GM23338 (cell line): ENCODE data around the gene SCTR. TPM values are rescaled to one million over a fixed set of nuclear protein-coding genes. Genes with fewer than 3 reads are reported as not detected.

Source experiments
- ATAC-seq: fragments of 200-7000 bp; cut with Tn5 transposase; 3 replicates; pipeline ENCODE4 v1.9.1; 2020
- DNase-seq: peaks from one replicate; pipeline ENCODE4 v3.0.0-alpha.2; 2015; ENCODE audit warnings: low spot score
- H2AFZ ChIP-seq: fragments of 200-600 bp; sonication (generic); 2 replicates; pipeline ENCODE4 v1.8.0; 2016; ENCODE audit warnings: antibody characterized with exemption, mild to moderate bottlenecking, moderate library complexity
- H3F3A ChIP-seq: fragments of 200-600 bp; sonication (generic); replicated peaks from 2 replicates; pipeline ENCODE4 v1.8.0; 2017; ENCODE audit warnings: antibody characterized with exemption, mixed run types, low read depth
- H3K27ac ChIP-seq: fragments of 200-600 bp; sonication (generic); 2 replicates; pipeline ENCODE4 v1.6.1; 2016; ENCODE audit warnings: low read depth
- H3K27me3 ChIP-seq: fragments of 200-600 bp; sonication (generic); 2 replicates; pipeline ENCODE4 v1.8.0; 2016; ENCODE audit warnings: mild to moderate bottlenecking, mixed run types, moderate library complexity; ENCODE audit not compliant: insufficient read depth
- H3K36me3 ChIP-seq: fragments of 200-600 bp; sonication (generic); 2 replicates; pipeline ENCODE4 v1.8.0; 2016; ENCODE audit warnings: mild to moderate bottlenecking; ENCODE audit not compliant: insufficient read depth
- H3K4me1 ChIP-seq: fragments of 200-600 bp; sonication (generic); 2 replicates; pipeline ENCODE4 v1.8.0; 2016; ENCODE audit warnings: mild to moderate bottlenecking, moderate library complexity; ENCODE audit not compliant: insufficient read depth
- H3K4me2 ChIP-seq: fragments of 200-600 bp; sonication (generic); 2 replicates; pipeline ENCODE4 v1.7.1; 2017; ENCODE audit warnings: mixed run types
- H3K4me3 ChIP-seq: fragments of 200-600 bp; sonication (generic); 2 replicates; pipeline ENCODE4 v1.6.1; 2016; ENCODE audit warnings: mixed run types
- H3K79me2 ChIP-seq: fragments of 200-600 bp; sonication (generic); replicated peaks from 2 replicates; pipeline ENCODE4 v1.8.0; 2017; ENCODE audit warnings: mild to moderate bottlenecking; ENCODE audit not compliant: insufficient read depth
- H3K9me2 ChIP-seq: fragments of 200-600 bp; sonication (generic); 2 replicates; pipeline ENCODE4 v1.8.0; 2017; ENCODE audit not compliant: insufficient read depth
- H4K20me1 ChIP-seq: fragments of 200-600 bp; sonication (generic); replicated peaks from 2 replicates; pipeline ENCODE4 v1.8.0; 2017; ENCODE audit warnings: mild to moderate bottlenecking; ENCODE audit not compliant: insufficient read depth
- H3K27ac Mint-ChIP-seq: 2 replicates; pipeline ENCODE4 v1.8.0; 2020; ENCODE audit warnings: inconsistent platforms, mild to moderate bottlenecking, moderate library complexity, mixed read lengths
- H3K27me3 Mint-ChIP-seq: 3 replicates; pipeline ENCODE4 v1.8.0; 2022; ENCODE audit warnings: low read depth, mild to moderate bottlenecking, moderate library complexity, mixed read lengths, inconsistent platforms; ENCODE audit not compliant: insufficient read depth, poor library complexity
- H3K36me3 Mint-ChIP-seq: 3 replicates; pipeline ENCODE4 v1.8.0; 2021; ENCODE audit warnings: low read depth, mild to moderate bottlenecking, inconsistent platforms, moderate library complexity, mixed read lengths
- H3K4me1 Mint-ChIP-seq: 3 replicates; pipeline ENCODE4 v1.8.0; 2020; ENCODE audit warnings: mild to moderate bottlenecking, inconsistent platforms, mixed read lengths
- H3K4me3 Mint-ChIP-seq: 3 replicates; pipeline ENCODE4 v1.8.0; 2021; ENCODE audit warnings: moderate library complexity, mild to moderate bottlenecking, inconsistent platforms, mixed read lengths
- H3K9me3 Mint-ChIP-seq: 3 replicates; pipeline ENCODE4 v1.8.0; 2020; ENCODE audit warnings: moderate library complexity, mild to moderate bottlenecking, inconsistent platforms, mixed read lengths
- CREB1 ChIP-seq: fragments of 250-450 bp; sonication (Bioruptor Pico); IDR thresholded peaks from 2 replicates; pipeline ENCODE4 v1.5.0; 2020; ENCODE audit warnings: low read depth, mild to moderate bottlenecking, moderate library complexity
- EZH2 ChIP-seq: fragments of 200-600 bp; sonication (generic); IDR thresholded peaks from one replicate; pipeline ENCODE4 v1.8.0; 2017; ENCODE audit warnings: antibody characterized with exemption, mild to moderate bottlenecking, low read depth; ENCODE audit not compliant: unreplicated experiment
- EZH2phosphoT487 ChIP-seq: fragments of 200-600 bp; sonication (generic); IDR thresholded peaks from one replicate; pipeline ENCODE4 v1.8.1; 2018; ENCODE audit warnings: antibody characterized with exemption; ENCODE audit not compliant: unreplicated experiment
- JUNB ChIP-seq: IDR thresholded peaks from one replicate; pipeline ENCODE4 v1.6.1; 2016; ENCODE audit warnings: antibody characterized with exemption; ENCODE audit not compliant: unreplicated experiment
- NANOG ChIP-seq: IDR thresholded peaks from 2 replicates; pipeline ENCODE4 v1.6.1; 2016; ENCODE audit warnings: antibody characterized with exemption, borderline replicate concordance
- POLR2AphosphoS5 ChIP-seq: IDR thresholded peaks from 2 replicates; pipeline ENCODE4 v1.6.1; 2016; ENCODE audit warnings: antibody characterized with exemption, low read depth
- STAT1 ChIP-seq: IDR thresholded peaks from one replicate; pipeline ENCODE4 v1.6.1; 2016; ENCODE audit warnings: antibody characterized with exemption; ENCODE audit not compliant: unreplicated experiment
- ZNF114 ChIP-seq: fragments of 250-450 bp; sonication (Bioruptor Pico); IDR thresholded peaks from 2 replicates; pipeline ENCODE4 v1.5.0; 2020; ENCODE audit warnings: mild to moderate bottlenecking, moderate library complexity
- ZNF331 ChIP-seq: fragments of 250-450 bp; sonication (Bioruptor Pico); IDR thresholded peaks from 2 replicates; pipeline ENCODE4 v1.5.0; 2020; ENCODE audit warnings: low read depth, mild to moderate bottlenecking, moderate library complexity
- polyA plus RNA-seq: library from polyadenylated mRNA; unstranded; fragments of >200 nt; fragmentation: Nextera tagmentation; extraction: Ambion mirVana; gene quantifications from 2 replicates; pipeline ENCODE4 v1.2.1, GENCODE V29; 2016
- total RNA-seq: library from RNA; depleted of rRNA; stranded (reverse); fragments of >200 nt; shearing (Covaris generic); gene quantifications from 2 replicates; pipeline ENCODE4 v1.2.3, GENCODE V29; 2014
- TF ChIP-seq, protein P1 (sequence below): IDR thresholded peaks from one replicate; pipeline ENCODE4 v1.6.1; 2018; ENCODE audit warnings: antibody characterized with exemption; ENCODE audit not compliant: unreplicated experiment
- TF ChIP-seq, protein P2 (sequence below): IDR thresholded peaks from 2 replicates; pipeline ENCODE4 v1.6.1; 2016; ENCODE audit warnings: antibody characterized with exemption
- TF ChIP-seq, protein P3 (sequence below): fragments of 250-450 bp; sonication (Bioruptor Pico); IDR thresholded peaks from 2 replicates; pipeline ENCODE4 v1.5.0; 2020; ENCODE audit warnings: mild to moderate bottlenecking, moderate library complexity

The SCTR gene
- total and polyA plus RNA-seq, 2 experiments from 2014 or later = not detected

DNA sequence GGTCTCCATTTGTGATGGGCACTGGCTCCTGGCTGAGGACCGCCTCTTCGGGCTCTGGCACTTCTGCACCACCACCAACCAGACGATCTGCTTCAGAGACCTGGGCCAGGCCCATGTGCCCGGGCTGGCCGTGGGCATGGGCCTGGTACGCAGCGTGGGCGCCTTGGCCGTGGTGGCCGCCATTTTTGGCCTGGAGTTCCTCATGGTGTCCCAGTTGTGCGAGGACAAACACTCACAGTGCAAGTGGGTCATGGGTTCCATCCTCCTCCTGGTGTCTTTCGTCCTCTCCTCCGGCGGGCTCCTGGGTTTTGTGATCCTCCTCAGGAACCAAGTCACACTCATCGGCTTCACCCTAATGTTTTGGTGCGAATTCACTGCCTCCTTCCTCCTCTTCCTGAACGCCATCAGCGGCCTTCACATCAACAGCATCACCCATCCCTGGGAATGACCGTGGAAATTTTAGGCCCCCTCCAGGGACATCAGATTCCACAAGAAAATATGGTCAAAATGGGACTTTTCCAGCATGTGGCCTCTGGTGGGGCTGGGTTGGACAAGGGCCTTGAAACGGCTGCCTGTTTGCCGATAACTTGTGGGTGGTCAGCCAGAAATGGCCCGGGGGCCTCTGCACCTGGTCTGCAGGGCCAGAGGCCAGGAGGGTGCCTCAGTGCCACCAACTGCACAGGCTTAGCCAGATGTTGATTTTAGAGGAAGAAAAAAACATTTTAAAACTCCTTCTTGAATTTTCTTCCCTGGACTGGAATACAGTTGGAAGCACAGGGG lies 87.1 kb downstream of the SCTR start:
- Mint-ChIP-seq H3K27ac (no peak overlapping the region), H3K9me3 (no peaks in the 10 kb centered on the region), H3K4me3 (no peak overlapping the region), H3K36me3 (peaks cover 19% of the 10 kb centered on the region; the same call in 2 of the 3 replicates), H3K27me3 (peaks cover 24% of the 10 kb centered on the region), H3K4me1 (peaks cover 38% of the 10 kb centered on the region)
- no peaks in the 10 kb centered on the region for H3F3A ChIP-seq
- H3K36me3 ChIP-seq = no peaks in the 10 kb centered on the region
- H3K4me1 ChIP-seq = peaks cover 29% of the 10 kb centered on the region
- H3K4me2 ChIP-seq = no peak overlapping the region
- no peak overlapping the region for H3K27ac ChIP-seq
- H3K79me2 ChIP-seq = peaks cover 39% of the 10 kb centered on the region
- H3K9me2 ChIP-seq = no peaks in the 10 kb centered on the region
- H3K4me3 ChIP-seq = no peak overlapping the region
- no peaks in the 10 kb centered on the region for H4K20me1 ChIP-seq
- no peak for DNase-seq
- TF ChIP-seq ZNF114 (CRISPR knock-in tag) (no peak), ZNF331 (CRISPR knock-in tag) (no peak), EZH2phosphoT487 (no peak), EZH2 (no peak), POLR2AphosphoS5 (no peak), NANOG (no peak), STAT1 (no peak), CREB1 (CRISPR knock-in tag) (no peak), JUNB (no peak)
- TF ChIP-seq, protein P1, sequence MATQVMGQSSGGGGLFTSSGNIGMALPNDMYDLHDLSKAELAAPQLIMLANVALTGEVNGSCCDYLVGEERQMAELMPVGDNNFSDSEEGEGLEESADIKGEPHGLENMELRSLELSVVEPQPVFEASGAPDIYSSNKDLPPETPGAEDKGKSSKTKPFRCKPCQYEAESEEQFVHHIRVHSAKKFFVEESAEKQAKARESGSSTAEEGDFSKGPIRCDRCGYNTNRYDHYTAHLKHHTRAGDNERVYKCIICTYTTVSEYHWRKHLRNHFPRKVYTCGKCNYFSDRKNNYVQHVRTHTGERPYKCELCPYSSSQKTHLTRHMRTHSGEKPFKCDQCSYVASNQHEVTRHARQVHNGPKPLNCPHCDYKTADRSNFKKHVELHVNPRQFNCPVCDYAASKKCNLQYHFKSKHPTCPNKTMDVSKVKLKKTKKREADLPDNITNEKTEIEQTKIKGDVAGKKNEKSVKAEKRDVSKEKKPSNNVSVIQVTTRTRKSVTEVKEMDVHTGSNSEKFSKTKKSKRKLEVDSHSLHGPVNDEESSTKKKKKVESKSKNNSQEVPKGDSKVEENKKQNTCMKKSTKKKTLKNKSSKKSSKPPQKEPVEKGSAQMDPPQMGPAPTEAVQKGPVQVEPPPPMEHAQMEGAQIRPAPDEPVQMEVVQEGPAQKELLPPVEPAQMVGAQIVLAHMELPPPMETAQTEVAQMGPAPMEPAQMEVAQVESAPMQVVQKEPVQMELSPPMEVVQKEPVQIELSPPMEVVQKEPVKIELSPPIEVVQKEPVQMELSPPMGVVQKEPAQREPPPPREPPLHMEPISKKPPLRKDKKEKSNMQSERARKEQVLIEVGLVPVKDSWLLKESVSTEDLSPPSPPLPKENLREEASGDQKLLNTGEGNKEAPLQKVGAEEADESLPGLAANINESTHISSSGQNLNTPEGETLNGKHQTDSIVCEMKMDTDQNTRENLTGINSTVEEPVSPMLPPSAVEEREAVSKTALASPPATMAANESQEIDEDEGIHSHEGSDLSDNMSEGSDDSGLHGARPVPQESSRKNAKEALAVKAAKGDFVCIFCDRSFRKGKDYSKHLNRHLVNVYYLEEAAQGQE = no peak
- TF ChIP-seq, protein P2, sequence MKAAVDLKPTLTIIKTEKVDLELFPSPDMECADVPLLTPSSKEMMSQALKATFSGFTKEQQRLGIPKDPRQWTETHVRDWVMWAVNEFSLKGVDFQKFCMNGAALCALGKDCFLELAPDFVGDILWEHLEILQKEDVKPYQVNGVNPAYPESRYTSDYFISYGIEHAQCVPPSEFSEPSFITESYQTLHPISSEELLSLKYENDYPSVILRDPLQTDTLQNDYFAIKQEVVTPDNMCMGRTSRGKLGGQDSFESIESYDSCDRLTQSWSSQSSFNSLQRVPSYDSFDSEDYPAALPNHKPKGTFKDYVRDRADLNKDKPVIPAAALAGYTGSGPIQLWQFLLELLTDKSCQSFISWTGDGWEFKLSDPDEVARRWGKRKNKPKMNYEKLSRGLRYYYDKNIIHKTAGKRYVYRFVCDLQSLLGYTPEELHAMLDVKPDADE = no peak
- TF ChIP-seq, protein P3, sequence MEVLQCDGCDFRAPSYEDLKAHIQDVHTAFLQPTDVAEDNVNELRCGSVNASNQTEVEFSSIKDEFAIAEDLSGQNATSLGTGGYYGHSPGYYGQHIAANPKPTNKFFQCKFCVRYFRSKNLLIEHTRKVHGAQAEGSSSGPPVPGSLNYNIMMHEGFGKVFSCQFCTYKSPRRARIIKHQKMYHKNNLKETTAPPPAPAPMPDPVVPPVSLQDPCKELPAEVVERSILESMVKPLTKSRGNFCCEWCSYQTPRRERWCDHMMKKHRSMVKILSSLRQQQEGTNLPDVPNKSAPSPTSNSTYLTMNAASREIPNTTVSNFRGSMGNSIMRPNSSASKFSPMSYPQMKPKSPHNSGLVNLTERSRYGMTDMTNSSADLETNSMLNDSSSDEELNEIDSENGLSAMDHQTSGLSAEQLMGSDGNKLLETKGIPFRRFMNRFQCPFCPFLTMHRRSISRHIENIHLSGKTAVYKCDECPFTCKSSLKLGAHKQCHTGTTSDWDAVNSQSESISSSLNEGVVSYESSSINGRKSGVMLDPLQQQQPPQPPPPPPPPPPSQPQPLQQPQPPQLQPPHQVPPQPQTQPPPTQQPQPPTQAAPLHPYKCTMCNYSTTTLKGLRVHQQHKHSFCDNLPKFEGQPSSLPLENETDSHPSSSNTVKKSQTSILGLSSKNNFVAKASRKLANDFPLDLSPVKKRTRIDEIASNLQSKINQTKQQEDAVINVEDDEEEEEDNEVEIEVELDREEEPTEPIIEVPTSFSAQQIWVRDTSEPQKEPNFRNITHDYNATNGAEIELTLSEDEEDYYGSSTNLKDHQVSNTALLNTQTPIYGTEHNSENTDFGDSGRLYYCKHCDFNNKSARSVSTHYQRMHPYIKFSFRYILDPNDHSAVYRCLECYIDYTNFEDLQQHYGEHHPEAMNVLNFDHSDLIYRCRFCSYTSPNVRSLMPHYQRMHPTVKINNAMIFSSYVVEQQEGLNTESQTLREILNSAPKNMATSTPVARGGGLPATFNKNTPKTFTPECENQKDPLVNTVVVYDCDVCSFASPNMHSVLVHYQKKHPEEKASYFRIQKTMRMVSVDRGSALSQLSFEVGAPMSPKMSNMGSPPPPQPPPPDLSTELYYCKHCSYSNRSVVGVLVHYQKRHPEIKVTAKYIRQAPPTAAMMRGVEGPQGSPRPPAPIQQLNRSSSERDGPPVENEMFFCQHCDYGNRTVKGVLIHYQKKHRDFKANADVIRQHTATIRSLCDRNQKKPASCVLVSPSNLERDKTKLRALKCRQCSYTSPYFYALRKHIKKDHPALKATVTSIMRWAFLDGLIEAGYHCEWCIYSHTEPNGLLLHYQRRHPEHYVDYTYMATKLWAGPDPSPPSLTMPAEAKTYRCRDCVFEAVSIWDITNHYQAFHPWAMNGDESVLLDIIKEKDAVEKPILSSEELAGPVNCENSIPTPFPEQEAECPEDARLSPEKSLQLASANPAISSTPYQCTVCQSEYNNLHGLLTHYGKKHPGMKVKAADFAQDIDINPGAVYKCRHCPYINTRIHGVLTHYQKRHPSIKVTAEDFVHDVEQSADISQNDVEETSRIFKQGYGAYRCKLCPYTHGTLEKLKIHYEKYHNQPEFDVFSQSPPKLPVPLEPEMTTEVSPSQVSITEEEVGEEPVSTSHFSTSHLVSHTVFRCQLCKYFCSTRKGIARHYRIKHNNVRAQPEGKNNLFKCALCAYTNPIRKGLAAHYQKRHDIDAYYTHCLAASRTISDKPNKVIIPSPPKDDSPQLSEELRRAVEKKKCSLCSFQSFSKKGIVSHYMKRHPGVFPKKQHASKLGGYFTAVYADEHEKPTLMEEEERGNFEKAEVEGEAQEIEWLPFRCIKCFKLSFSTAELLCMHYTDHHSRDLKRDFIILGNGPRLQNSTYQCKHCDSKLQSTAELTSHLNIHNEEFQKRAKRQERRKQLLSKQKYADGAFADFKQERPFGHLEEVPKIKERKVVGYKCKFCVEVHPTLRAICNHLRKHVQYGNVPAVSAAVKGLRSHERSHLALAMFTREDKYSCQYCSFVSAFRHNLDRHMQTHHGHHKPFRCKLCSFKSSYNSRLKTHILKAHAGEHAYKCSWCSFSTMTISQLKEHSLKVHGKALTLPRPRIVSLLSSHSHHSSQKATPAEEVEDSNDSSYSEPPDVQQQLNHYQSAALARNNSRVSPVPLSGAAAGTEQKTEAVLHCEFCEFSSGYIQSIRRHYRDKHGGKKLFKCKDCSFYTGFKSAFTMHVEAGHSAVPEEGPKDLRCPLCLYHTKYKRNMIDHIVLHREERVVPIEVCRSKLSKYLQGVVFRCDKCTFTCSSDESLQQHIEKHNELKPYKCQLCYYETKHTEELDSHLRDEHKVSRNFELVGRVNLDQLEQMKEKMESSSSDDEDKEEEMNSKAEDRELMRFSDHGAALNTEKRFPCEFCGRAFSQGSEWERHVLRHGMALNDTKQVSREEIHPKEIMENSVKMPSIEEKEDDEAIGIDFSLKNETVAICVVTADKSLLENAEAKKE = no peak
- no peak for ATAC-seq
- H2AFZ ChIP-seq = no peak overlapping the region
- H3K27me3 ChIP-seq = no peaks in the 10 kb centered on the region
